GM18505 (cell line): ENCODE data around the gene GPRIN1.

Experiments
- ATAC-seq: cut with Tn5 transposase; IDR thresholded peaks from one replicate; pipeline ENCODE4 v1.9.1; 2021; ENCODE audit not compliant: unreplicated experiment
- POLR2A ChIP-seq: IDR thresholded peaks from 4 replicates; pipeline ENCODE4 v1.6.1; 2011; ENCODE audit warnings: borderline replicate concordance; ENCODE audit not compliant: insufficient read depth, insufficient read length; ENCODE audit errors: extremely low read depth

GPRIN1 gene

DNA sequence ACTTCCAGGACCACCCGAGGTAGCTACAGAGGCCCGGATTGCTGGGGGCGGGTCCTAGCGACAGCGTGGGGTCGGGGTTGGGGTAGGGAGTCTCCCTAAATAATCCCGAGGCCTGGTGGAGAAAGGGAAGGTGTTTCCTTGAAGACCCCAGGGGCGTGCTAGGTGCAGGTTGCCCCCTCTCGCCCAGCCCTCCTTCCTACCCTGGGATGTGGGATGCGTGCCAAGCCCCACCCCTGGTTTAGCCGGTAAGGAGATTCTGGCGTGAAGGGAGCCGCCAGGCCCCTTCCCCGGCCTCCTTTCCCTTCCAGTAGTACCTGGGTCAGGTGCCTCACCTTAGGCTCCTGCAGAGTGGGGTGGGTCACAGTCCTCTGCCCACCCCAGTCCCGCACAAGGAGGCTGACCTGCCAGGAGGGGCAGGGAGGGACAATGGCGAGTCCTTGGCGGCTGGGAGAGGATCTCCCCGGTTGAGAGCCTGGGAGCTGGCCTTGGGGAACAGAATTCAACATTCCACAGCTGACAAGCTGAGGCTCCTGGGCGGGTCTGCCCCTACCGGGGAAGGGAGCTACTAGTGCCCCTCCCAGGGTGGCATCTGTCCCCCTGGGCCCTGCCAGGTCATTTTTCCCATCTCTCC is 38.0 kb upstream of the GPRIN1 start:
- no peak for TF ChIP-seq POLR2A
- ATAC-seq: no peak

- peak; percentile 88 for ATAC-seq
Measured at GRCh38 chr5:176647030-176647842, 37.3 kb upstream of the GPRIN1 start, which contains the start of gene TSPAN17. Gene TSPAN17 (plus strand): TSS chr5:176647484. CDS start chr5:176647616, 132 bp downstream.

GRCh38 chr5:176646707-176647029 is 36.7 kb upstream of the GPRIN1 start:
- no peak for TF ChIP-seq POLR2A
- ATAC-seq: no peak

More at GRCh38 chr5:176647030-176647842, 37.3 kb upstream of the GPRIN1 start, which contains the start of gene TSPAN17:
- peak; percentile 96 for TF ChIP-seq POLR2A

DNA sequence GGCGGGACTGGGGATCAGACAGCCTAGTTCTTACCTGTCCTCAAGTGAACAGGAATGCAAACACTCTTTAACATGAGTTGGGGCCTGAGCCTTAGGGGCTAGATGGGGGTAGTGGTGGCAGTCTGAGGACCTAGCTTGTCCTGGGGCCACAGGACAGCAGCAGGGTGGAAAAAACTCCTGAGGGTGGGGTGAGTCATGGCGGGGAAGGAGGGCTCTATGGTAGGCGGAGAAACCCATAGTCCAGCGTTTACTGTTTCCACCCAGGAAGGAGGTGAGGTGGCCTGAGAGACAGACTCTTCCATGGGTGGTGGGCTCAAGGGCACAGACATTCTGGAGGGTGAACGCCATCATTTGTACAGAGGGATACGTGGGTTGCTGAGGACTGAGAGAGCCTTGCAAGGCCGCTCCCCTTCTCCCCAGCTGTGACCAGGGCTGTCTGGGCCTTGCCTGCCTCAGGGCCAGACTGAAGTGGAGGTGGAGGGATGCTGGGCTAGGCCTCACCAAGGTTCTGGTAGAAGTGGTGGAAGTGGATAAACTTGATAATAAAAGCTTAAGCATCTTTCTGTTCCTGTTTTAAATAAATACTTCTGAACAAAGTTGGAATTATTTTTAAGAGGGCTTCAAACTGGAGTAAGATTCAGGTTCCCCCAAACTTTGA is 36.2 kb upstream of the GPRIN1 start:
- no peak for TF ChIP-seq POLR2A

DNA sequence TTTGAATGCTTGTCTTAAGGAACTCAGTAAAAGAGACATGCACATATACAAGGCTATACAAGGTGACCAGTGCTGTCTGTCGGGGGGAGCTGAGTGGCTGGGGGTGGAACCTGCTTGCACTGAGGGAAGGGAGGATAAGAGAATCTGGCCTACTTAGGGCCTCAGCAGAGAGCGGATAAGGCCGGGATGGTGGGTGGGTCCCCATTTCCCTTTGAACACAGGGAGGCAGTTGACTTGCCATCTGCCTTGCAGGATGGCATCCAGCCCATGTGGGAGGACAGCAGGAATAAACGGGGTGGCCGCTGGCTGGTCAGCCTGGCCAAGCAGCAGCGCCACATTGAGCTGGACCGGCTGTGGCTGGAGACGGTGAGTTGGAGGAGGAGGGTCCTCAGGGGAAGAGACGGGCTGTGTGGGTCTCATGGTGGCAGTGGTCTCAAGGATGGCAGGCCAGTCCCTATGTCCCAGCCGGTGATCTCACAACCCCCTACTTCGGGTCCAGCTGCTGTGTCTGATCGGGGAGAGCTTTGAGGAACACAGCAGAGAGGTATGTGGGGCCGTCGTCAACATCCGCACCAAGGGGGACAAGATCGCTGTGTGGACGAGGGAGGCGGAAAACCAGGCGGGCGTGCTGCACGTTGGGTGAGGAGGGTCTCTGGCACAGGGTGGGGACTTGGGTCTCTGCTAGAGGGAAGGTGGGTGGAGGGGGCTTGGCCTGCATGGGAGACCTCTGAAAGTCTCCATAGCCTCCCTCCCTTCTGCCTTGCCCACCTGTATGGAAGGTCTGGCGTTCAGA is 35.1 kb upstream of the GPRIN1 start:
- no peak for ATAC-seq
- TF ChIP-seq POLR2A: no peak

More for the DNA sequence above, 36.2 kb upstream of the GPRIN1 start:
- ATAC-seq: no peak

DNA sequence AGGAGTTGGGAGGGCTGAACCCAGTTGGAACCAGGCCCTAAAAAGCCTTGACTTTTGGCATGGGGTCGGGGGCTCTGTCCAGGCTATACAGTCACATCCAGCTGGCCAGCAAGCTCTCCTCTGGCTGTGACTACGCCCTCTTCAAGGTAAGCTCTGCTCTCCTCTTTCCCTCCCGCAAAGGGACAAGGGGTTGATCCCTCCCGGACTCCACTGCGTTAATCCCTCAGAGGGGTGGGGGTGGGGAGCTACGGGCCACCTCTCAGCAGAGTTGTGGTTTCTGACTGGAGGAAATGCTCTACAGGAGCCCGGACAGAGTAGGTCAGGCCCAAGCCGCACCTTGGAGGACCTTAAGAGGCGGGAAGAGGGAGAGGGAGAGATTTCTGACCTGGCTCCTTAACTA is 34.3 kb upstream of the GPRIN1 start:
- TF ChIP-seq POLR2A: no peak
- ATAC-seq: no peak

GRCh38 chr5:176643491-176644219 is 33.7 kb upstream of the GPRIN1 start:
- TF ChIP-seq POLR2A: no peak
- no peak for ATAC-seq

GRCh38 chr5:176642675-176643490 is 32.9 kb upstream of the GPRIN1 start:
- no peak for TF ChIP-seq POLR2A

DNA sequence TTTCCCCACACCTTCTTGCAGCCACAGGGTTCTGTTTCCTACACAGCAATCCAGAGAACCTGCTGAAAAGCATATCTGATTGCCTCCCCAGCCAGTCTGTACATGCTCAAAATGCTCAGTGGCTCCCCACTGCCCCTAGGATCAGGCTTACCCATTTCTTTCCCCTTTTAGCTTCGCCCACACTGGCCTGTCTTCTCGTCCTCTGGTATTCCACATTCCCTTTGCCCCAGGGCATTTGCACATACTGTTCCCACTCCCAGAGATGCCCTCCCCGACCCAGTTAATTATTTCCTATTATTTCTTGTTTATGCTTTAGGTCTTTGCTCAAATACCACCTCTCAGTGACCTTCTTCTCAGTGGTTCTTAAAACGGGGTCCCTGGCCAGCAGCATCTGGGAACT is 30.7 kb upstream of the GPRIN1 start:
- TF ChIP-seq POLR2A: no peak
- no peak for ATAC-seq

More at GRCh38 chr5:176642675-176643490, 32.9 kb upstream of the GPRIN1 start:
- ATAC-seq: no peak

- TF ChIP-seq POLR2A: no peak
- no peak for ATAC-seq
Measured at GRCh38 chr5:176639981-176640380, 30.0 kb upstream of the GPRIN1 start.

- no peak for TF ChIP-seq POLR2A
Measured at GRCh38 chr5:176639208-176639607, 29.3 kb upstream of the GPRIN1 start.

GRCh38 chr5:176638437-176638836 is 28.5 kb upstream of the GPRIN1 start:
- TF ChIP-seq POLR2A: no peak
- ATAC-seq: no peak

More at GRCh38 chr5:176639208-176639607, 29.3 kb upstream of the GPRIN1 start:
- no peak for ATAC-seq

GRCh38 chr5:176637556-176637955 is 27.6 kb upstream of the GPRIN1 start:
- TF ChIP-seq POLR2A: no peak
- ATAC-seq: no peak
